ENCODE results near the gene ALDH1A1.

Gene ALDH1A1

DNA sequence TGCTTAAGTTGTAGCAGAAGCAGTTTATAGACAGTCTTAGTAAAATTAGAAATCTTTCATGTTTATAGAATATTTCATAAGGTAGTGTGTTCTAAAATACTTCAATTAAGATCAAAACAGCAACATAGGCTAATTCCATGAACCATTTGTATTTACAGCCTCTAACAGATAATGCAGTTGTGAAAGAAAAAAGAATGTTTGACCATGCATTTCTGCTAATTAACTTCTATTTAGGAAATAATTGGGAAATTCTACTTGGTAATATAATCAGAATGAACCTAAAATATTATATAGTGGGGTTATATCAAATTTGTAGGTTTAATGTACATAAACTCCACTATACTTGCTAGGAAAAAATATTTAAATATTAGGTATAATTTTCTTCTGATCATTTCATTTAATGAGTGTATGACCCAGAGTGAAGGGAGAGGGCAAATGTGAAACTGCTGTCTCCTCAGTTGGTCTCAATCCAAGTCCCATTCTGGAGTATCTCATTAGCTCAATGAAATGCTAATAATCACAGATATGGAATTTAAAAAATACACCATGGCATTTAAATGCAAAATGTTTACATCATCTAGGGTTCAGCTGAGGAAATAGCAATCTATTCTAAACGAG lies 34.9 kb downstream of the ALDH1A1 start:
- no peak for DNase-seq (ENCODE audit: low spot score)

DNA sequence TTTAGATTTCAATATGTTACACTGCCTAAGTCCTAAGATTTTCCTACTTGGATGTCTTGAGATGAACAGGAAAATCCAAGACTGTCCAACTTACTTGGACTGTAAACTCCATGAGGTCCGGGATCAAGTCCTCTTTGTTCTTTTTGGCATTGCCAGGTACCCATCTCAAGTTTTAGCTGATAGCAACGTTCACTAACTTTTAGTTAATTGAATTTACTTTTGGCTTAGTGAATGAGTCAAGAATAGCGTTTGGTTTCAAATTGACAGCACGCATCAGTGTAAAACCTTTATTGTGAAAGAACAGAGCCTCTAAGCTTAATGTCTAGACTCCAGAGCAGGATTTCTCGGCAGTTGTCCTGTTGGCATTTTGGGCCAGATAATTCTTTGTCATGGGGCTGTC lies 37.2 kb downstream of the ALDH1A1 start:
- no peak for DNase-seq (ENCODE audit: low spot score)

DNA sequence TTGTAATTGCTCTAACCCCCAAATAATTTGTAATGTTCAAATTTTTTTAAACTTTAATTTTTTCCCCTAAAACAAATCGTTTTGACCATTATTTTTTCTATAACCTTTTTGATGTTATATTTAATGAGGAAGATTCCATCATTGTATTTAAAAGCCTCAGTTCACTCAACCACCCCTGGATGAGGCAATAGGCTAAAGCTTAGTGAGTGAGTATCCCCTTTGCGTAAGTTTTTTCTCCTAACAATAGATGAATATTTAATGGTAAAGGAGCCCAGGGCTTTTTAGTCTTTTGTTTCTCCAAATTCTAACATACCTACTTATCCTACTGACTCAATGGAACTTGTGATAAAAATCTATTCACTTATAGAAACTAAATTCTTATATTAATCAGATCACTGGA lies 38.1 kb downstream of the ALDH1A1 start:
- DNase-seq (ENCODE audit: low spot score) = no peak

DNA sequence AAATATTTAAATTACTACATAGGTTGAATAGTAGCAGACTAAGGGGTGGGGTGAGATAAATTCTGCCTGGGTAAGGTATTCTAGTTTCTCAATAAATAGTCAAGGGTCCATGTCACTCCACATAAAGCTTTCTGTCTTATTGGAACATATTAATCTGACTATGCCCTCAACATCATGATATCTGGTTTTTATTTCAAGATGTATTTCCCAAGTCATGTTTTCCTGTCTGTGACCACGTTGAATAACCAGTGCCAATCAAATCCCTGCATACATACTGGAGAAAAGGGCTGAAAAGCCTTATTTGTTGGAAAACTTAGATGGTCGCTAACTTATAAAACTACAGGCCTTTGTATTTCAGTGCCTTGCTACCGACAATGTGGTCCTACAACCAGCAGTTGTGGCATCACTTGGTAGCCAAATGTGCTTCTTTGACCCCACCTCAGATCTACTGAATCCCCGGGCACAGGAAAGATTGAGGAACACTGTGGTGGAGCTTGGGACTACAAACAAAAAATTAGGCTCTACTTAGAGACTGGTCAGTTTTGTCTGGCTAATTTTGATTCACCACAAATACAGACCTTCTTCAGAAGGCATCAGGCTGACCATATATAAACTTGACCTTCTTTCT lies 39.4 kb downstream of the ALDH1A1 start:
- no peak for DNase-seq (ENCODE audit: low spot score)

DNA sequence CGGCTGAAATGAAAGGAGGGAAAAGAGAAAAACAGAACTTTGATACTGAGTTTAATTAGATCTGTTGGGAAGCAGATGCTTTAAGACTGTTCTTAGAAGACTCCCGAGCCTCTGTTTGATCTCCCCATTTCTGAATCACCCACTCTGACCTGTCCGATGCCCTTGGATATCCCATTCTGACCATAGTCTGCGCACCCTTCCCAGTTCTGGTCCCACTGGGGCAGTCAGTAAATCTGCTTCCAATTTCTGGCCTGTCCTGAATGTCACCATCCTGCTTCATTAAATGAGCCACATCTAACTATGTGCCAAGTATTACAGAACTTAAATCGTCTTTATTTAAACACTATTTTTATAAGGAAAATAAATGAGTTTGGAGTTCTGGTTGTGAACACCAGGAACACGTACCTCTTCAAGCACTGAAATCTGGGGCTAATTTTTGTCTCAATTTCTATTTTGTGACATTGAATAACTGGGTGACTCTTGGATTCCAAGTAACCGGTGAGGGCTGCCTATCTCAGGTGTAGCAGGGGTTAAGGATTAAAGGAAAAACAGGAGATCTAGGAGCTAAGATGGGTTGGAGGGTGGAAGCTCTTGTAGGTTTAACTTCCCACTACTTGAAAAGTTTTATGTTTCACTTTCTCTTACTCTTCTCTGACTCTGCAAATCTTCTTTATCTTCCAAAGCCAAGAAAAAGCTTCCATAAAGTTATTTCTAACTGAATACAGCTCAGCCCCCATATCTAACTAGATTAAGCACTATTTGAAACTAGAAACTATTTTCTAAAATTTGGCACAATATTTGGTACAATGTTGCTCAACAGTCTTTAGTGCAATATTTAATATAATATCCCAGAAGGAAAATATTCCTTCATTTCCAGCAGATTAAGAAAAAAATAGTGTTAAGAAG lies 40.1 kb downstream of the ALDH1A1 start:
- DNase-seq (ENCODE audit: low spot score) = no peak

DNA sequence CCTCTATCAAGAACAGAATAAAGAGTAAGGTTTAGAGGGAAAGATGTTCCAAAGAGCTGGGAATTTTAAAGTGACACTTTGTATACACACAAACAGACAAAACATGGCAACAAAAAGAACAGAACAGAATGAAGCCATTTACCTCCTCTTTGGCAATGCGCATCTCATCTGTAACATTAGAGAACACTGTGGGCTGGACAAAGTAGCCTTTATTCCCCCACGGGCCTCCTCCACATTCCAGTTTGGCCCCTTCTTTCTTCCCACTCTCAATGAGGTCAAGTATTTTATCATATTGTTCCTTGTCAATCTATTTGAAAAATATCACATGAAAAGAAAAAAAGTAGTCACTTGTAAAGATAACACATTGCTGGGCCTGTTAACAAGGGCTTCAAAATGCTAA lies 41.0 kb downstream of the ALDH1A1 start:
- DNase-seq (ENCODE audit: low spot score) = no peak

DNA sequence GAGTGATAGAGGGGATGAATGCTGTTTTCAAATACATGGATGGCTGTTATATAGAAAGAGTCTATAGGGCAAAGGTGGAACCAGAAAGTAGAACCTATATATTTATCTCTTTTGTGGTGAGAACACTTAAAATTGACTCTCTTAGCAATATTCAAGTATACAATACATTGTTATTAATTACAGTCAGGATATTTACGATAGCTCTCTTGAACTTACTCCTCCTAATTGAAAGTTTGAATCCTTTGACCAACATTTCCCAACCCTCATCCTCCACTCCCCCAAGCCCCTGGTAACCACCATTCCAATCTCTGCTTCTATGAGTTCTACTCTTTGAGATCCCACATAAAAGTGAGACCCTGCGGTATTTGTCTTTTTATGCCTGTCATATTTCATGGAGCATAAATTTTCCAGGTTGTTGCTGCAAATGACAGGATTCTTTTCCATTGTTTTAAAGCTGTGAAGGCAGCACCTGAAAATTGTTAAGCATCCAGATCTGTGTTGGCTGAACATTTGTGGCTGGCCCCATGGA lies 41.5 kb downstream of the ALDH1A1 start:
- no peak for DNase-seq (ENCODE audit: low spot score)

DNA sequence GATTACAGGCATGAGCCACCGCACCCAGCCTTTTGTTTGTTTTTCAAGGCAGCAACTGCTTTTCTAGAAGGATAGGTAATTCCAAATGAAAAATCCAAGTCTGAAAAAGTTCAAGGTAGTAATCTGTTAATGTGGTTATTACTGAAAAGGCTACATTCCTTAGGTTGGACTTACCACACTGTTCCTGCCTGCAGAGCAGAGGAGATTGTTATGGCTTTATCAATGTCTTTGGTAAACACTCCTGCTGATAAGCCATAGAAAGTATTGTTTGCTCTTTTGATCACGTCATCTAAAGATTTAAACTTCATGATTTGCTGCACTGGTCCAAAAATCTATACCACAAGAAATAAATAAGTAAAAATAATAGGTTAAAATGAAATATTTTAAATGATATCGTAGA lies 43.4 kb downstream of the ALDH1A1 start:
- no peak for DNase-seq (ENCODE audit: low spot score)

DNA sequence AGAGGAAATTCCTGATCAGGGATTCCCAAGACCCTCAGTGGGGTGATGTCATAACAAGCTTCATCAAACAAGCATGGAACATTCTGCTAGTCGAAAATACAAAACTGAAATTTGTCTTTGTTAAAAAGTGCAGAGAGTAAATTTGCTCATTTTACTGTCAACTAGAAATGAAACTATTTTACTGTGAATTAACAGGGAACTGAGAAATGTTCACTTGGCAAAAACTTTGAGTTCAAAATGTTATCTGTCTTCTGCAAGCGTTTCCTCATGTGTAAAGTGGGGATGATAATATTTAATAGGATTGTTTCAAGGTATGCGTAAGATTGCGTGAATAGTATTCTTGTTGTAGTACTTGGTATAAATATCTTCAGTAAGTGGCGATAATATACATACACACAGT lies 45.4 kb downstream of the ALDH1A1 start:
- no peak for DNase-seq (ENCODE audit: low spot score)

DNA sequence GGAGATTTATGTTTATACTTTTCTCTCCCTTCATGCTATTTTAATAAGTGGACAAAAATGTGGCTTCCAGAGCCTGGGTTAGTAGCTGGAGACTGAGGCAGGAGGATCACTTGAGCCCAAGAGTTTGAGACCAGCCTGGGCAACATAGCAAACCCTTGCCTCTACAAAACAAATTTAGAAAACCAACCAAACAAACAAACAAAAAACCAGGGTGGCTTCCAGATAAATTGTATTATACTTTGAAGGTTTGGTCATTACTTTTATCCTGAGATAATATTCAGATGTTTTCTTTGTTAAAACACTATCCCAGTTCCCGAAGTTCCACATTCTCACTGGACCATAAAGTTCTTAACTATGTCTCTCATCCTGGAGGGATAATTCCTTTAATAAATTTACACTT lies 46.0 kb downstream of the ALDH1A1 start:
- DNase-seq (ENCODE audit: low spot score) = no peak

DNA sequence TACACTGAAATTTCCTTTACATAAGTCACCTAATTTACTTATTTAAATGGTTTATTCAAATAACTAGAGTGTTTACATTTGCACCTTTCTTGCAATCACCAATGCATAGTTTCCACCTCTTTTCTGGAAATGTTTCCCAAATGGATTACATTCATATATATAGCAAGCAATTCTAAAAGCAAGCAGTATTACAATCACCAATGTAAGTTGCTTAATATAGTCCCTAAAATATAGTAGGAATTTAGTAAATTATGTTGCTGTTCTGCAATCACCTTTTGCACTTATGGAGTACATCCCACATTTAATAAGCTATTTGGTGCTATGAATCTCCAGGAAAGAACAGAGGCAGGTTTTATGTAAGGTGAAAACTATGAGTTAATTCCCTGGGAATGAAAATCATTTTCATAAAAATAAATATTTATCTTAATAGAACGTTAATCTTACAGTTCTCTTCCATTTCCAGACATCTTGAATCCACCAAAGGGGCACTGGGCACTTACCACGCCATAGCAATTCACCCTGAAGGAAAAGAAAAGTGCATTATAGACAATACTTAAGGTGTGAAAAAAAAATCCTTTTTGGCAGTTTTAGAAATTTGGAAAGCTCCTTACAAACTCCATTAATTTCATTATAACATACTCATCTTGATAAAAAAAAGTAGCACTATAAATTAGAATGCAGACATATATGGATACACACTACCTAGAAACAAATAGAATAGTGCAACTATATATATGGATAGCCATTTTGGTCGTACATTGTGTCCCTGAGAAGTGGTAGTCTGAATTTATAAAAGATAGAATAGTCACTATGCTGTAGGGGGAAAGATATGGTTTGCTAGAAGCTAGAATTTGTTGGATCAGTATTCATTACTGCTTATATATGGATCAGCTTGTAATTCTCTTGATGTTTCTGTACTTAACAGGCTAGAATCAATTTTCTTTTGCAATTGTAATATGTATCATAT lies 47.1 kb downstream of the ALDH1A1 start:
- no peak for DNase-seq (ENCODE audit: low spot score)

DNA sequence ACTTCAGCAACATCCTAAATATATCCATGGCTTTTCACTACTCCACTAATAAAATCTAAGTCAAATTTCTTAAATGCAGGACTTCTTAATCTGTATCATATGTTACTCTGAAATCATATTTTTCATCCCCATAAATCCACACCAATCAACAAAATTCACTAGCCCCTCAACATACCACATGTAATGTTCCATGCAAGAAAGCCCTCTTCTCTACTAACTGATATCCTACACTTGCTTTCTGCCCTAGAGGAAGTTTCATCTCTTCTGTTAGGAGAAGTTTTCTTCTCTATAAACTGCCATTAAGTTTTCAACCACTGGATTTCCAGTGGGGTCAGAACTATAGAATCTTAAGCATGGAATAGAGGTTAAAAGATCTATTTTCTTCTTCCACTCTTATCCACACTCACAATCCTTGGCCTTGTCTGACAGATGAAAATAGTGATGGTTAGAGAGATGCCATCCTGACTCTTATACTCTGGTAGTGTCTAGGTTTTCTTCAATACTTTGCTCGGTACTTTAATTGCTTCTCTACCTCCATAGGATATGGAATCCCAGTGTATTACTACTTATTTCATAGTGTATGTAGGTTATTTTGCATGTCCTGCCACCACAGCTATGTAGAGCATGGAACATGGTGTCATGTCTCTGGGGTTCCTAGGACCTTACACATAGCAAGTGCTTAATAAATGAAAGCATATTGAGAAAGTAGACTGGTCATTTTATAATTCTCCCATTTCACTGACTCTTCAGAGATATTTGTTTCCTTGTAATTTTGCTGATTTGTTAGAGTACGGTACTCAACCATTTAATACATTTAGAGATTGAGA lies 48.4 kb downstream of the ALDH1A1 start:
- no peak for DNase-seq (ENCODE audit: low spot score)

DNA sequence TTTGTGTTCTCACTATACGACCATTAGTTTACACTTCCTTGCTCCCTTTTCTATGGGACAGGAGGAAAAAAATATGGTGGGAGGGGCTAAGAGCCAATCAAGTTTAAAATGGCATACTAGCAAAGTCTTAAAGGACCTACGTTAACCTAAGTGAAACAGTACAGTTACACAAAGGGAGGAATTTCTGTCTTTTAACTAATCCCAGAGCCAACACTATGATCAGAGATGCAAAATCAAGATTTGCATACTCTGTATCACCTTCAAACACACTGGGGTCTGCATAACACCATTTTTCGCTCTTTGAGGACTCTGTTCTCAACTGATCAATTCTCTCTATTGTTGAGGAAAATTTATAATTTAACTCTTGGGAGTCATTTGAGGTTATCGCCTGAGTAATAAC lies 49.8 kb downstream of the ALDH1A1 start:
- DNase-seq (ENCODE audit: low spot score) = no peak

DNA sequence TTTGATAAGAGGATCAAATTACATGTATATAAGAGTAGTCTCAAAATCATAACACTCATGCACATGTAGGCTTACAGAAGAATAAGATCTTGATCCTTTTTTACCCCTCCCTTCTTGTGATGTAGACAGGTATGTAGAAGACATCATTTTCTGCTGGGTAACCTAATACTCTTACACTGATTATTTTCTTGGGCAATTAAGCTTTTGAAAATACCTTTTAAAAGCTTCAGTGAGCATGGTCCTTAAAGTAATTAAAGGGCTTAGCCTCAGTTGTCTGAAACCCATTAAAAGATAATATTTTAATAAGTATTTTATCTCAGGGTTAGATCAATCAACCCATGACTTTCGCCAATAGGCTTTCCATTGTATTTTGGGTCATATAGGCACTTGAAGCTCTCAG lies 50.6 kb downstream of the ALDH1A1 start:
- no peak for DNase-seq (ENCODE audit: low spot score)

DNA sequence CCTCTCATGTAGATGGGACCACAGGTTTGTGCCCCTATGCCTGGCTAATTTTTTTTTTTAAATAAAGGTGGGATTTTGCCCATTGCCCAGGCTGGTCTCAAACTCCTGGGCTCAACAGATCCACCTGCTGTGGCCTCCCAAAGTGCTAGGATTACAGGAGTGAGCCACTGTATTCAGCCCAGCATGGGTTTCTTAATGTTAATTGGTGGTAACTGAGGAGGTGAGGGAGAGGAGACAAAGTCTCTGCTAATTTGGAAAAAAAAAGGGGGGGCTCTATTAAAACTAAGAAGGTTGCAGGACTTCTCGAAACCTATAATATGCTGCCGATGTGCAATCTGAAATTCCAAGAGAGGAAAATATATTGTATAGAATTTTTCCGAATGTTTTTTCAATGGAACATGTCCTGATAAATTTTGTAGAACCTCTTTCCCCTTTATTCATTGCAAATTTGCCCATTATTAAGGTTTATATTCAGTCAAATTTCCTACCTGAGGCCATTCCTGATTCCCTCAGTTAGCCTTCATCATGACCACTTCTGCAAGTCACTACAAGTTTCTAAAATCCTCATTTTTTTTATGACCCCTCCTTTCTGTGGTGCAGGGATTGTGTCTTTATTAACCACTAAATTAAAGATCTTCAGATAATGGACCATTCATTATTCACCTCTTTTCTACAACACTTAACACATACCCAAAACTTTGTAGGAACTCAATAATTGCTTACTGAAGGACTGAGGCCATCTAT lies 52.9 kb downstream of the ALDH1A1 start:
- no peak for DNase-seq (ENCODE audit: low spot score)

DNA sequence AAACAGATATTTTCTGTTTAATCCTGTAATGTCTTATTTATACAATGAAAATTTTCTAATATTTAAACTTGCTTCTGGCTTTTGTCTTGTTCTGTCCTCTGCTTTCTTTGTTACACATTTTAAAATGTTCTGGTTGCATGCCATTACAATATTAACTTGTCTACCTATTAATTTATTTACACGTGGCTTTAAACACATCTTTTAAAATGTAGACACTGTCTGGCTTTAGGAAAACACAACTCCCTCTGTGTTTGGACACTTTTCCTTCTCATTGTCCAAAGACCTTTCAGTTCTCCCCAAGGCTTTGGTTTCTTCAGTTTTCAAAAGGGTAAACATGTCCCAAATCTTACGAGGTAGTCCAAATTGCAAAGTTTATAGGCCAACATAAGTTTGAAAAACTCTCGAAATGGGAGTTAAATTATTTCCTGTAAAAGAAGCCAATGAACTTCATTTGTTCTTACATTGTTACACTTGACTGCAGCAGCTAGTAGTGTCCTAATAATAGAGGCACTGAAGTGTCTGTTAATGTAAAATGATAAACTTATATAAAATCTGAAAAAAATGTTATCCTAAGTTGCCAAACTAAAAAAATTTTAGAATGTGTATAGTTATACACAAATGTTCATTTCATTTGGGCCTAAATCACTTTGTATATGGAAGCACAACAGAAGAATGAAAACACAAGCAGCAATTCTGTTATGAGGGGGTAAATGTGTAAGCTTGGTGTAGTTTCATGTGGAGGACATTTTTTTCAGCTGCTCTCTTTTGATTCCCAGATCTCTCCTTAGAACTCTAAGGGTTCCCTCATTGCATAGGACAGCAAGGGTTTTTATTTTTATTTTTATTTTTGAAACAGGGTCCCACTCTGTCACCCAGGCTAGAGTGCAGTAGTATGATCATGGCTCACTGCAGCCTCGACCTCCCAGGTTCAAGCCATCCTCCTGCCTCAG lies 53.8 kb downstream of the ALDH1A1 start:
- DNase-seq (ENCODE audit: low spot score) = no peak

DNA sequence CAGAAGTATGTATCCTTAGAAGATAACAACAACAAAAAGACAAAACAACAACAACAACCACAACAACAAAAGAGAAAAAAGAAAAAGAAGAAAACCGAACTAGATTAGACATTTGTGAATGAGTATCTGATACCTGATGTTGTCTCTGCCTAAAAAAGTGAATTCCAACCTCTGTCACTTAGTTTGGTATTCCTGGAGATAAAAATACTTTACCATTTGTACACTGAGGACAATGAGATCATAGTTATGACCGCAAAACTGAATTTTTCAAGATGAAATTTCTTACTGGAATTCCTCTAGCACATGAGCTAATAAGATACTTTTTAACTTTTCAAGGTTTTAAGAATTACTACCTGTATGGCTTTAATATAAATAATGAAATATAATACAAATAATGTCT lies 54.5 kb downstream of the ALDH1A1 start:
- DNase-seq (ENCODE audit: low spot score) = no peak

DNA sequence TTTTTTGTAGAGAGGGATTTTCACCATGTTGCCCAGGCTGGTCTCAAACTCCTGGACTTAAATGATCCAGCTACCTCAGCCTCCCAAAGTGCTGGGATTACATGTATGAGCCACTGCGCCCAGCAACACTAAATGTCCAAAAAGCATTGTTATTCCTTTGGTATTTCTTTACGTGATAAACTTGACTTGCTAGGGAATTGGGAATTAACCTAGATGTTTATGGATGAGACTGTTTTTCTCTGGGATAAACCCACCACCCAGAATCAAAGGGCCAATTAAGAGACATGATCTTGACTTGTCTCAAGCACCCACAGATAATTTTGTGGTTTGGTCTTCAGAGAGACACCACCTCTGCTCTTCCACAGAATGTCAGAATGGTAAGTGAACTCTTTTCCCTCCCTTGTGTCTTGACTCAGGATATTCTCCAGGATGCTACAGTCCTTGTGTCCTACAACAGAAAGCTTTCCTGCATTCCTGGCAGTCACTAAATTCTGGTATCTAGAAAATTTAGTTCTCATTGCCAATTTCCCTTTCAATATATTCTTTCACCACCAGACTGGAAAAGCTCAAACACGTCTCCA lies 55.7 kb downstream of the ALDH1A1 start:
- DNase-seq (ENCODE audit: low spot score) = no peak

DNA sequence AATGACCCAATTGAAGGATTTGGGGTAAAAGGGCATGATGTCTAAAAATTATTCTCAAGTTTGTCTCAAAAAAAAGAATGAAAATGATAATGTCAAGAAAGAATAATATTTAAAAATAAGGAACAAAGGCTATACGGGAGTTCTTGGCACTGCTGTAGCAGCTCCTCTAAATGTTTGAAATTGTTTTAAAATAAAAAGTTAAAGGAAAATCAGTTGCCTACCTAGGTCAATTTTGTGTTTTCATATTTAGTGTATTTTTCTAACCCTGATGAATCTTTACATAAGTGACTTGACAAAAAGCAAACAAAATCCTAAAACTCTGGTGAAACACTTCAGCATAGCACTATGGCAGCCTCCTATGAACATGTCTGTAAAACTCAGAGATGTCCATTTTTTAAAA lies 56.4 kb downstream of the ALDH1A1 start:
- no peak for DNase-seq (ENCODE audit: low spot score)

Measured in D341Med (cell line).